H4 (cell line): ENCODE data around the gene ZNF544. TPM values are rescaled to one million over a fixed set of nuclear protein-coding genes. Genes with fewer than 3 reads are reported as not detected.
"Not testable (repeated sequence)": the region's sequence is repeated elsewhere in the genome, so short reads cannot be mapped to it uniquely, and the experiment has no call there.

ENCODE experiments used
- DNase-seq: peaks from one replicate; pipeline ENCODE4 v3.0.0-alpha.2; 2015; ENCODE audit warnings: low spot score
- total RNA-seq: library from RNA; depleted of rRNA; stranded (reverse); fragments of >200 nt; shearing (Covaris generic); gene quantifications from 2 replicates; pipeline ENCODE4 v1.2.3, GENCODE V29; 2014; rRNA removed

The ZNF544 gene
- total RNA-seq, 1 experiment from 2014 or later, result 0.08 TPM

GRCh38 chr19:58305065-58305931, 76.6 kb downstream of the ZNF544 start, which contains the start of gene ERVK3-1:
ERVK3-1 (plus strand) TSS chr19:58305377; CDS start chr19:58312169, 6,792 bp downstream.
- peak; percentile 99 for DNase-seq

- DNase-seq, result no peak
Observed at GRCh38 chr19:58305932-58306323, 77.2 kb downstream of the ZNF544 start.

DNA sequence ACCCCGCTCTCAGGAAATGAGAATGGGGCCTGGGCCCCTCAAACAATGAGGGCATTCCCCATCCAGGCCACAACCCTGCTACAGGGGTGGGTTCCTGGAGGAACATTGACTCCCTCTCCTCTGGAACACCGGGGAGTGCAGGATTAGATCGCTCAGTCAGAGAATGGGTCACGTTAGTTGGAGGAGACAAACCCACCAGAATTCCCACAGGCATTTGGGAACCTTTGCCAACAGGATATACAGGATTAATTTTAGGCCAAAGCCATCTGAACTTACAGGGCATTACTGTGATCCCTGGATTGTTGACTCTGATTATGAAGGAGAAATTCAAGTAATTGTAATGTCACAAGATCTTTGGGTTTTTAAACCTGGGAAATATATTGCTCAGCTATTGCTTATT, 79.0 kb downstream of the ZNF544 start:
- no peak for DNase-seq

DNA sequence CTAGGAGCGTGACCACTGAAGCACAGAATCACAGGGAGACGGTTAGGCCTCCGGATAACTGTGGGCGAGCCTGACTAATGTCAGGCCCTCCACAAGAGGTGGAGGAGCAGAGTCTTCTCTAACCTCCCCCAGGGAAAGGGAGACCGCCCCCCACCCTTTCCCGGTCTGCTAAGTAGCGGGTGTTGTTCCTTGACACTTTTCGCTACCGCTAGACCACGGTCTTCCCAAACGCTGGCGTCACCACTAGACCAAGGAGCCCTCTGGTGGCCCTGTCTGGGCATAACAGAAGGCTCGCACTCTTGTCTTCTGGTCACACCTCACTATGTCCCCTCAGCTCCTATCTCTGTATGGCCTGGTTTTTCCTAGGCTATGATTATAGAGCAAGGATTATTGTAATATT, 82.0 kb downstream of the ZNF544 start:
- not testable (repeated sequence) for DNase-seq

GRCh38 chr19:58311345-58311865, 82.7 kb downstream of the ZNF544 start:
- DNase-seq, result no peak

Other genes starting within 250 kb of the ZNF544 start
- 6.5 and 7.7 TPM in 2 replicates for gene ZNF606, start 226.1 kb upstream of the ZNF544 start, total RNA-seq
- gene ZSCAN1, start 194.9 kb upstream of the ZNF544 start, total RNA-seq, result 1.8 TPM in 1 of 2 replicates, not detected in the other
- gene ZNF135, start 169.6 kb upstream of the ZNF544 start, total RNA-seq, result not detected in 2 replicates
- 2.2 and 3.8 TPM in 2 replicates for gene ZSCAN18, start 130.7 kb upstream of the ZNF544 start, total RNA-seq
- 8.7 and 11.1 TPM in 2 replicates for gene ZNF329, start 78.1 kb upstream of the ZNF544 start, total RNA-seq
- 14.5 and 22.8 TPM in 2 replicates for gene ZNF274, start 45.9 kb upstream of the ZNF544 start, total RNA-seq
- gene ZNF8, start 50.0 kb downstream of the ZNF544 start, total RNA-seq, result 3.1 and 4.3 TPM in 2 replicates
- gene ERVK3-1, start 76.5 kb downstream of the ZNF544 start, total RNA-seq, result 96.6 and 120 TPM in 2 replicates
- gene ZSCAN22, start 98.1 kb downstream of the ZNF544 start, total RNA-seq, result 2.6 and 2.8 TPM in 2 replicates
- 24.5 and 31.5 TPM in 2 replicates for gene A1BG, start 124.6 kb downstream of the ZNF544 start, total RNA-seq
- 1.6 and 5.1 TPM in 2 replicates for gene ZNF497, start 133.8 kb downstream of the ZNF544 start, total RNA-seq
- gene ZNF837, start 152.1 kb downstream of the ZNF544 start, total RNA-seq, result 1.4 and 1.9 TPM in 2 replicates
- gene RPS5, start 158.4 kb downstream of the ZNF544 start, total RNA-seq, result 3,081 and 3,534 TPM in 2 replicates
- gene RNF225, start 166.7 kb downstream of the ZNF544 start, total RNA-seq, result not detected in 2 replicates
- 15.6 and 23.6 TPM in 2 replicates for gene ZNF584, start 179.7 kb downstream of the ZNF544 start, total RNA-seq
- 4.0 and 6.4 TPM in 2 replicates for gene ZNF132, start 211.2 kb downstream of the ZNF544 start, total RNA-seq
- 3.3 and 6.7 TPM in 2 replicates for gene ZNF324B, start 222.7 kb downstream of the ZNF544 start, total RNA-seq
- gene ZNF324, start 238.2 kb downstream of the ZNF544 start, total RNA-seq, result 7.1 and 10.1 TPM in 2 replicates
- 9.8 and 14.7 TPM in 2 replicates for gene ZNF446, start 247.4 kb downstream of the ZNF544 start, total RNA-seq